SK-N-MC (cell line): ENCODE data around the gene KLK6.

Experiments used
- EZH2 ChIP-seq: fragments of 200-600 bp; sonication (generic); IDR thresholded peaks from one replicate; pipeline ENCODE4 v1.6.1; 2017; ENCODE audit warnings: antibody characterized with exemption
- POLR2AphosphoS5 ChIP-seq: IDR thresholded peaks from 2 replicates; pipeline ENCODE4 v1.6.1; 2012; ENCODE audit warnings: mild to moderate bottlenecking, low read depth, low read length, borderline replicate concordance

- TF ChIP-seq POLR2AphosphoS5 (no peak), EZH2 (no peak)
These were observed 59.9 kb downstream of the KLK6 start for GRCh38 chr19:50909240-50910070.
